ENCODE data around the gene KCNK1. TPM values are rescaled to one million over a fixed set of nuclear protein-coding genes. Genes with fewer than 3 reads are reported as not detected.

KCNK1 gene
- polyA plus RNA-seq (2013, experiment 1 of 2; ENCODE audit: insufficient read length), result 3.3 TPM
- polyA plus RNA-seq (2013, experiment 2 of 2; ENCODE audit: insufficient read length), result 3.6 TPM

- DNase-seq, result peak; percentile 82
Observed at GRCh38 chr1:233613252-233614172, at the start of gene KCNK1. Gene KCNK1, plus strand, starts transcription at chr1:233614106. Its CDS starts 66 bp downstream, at chr1:233614172.

- DNase-seq, result no peak
Observed at GRCh38 chr1:233565313-233565712, 48.6 kb upstream of the KCNK1 start.

GRCh38 chr1:233566886-233567285 is 47.0 kb upstream of the KCNK1 start:
- no peak for DNase-seq

GRCh38 chr1:233569636-233570035 is 44.3 kb upstream of the KCNK1 start:
- DNase-seq, result peak; percentile 42

- DNase-seq, result no peak
Observed at GRCh38 chr1:233570216-233570615, 43.7 kb upstream of the KCNK1 start.

GRCh38 chr1:233570706-233571105 is 43.2 kb upstream of the KCNK1 start:
- no peak for DNase-seq

- no peak for DNase-seq
Observed at GRCh38 chr1:233572896-233573295, 41.0 kb upstream of the KCNK1 start.

- DNase-seq, result no peak
Observed at GRCh38 chr1:233575450-233575849, 38.5 kb upstream of the KCNK1 start.

GRCh38 chr1:233582439-233582838 is 31.5 kb upstream of the KCNK1 start:
- DNase-seq, result no peak

- no peak for DNase-seq
Observed at GRCh38 chr1:233584376-233584775, 29.5 kb upstream of the KCNK1 start.

GRCh38 chr1:233584931-233585330 is 29.0 kb upstream of the KCNK1 start:
- no peak for DNase-seq

- DNase-seq, result no peak
Observed at GRCh38 chr1:233586301-233586700, 27.6 kb upstream of the KCNK1 start.

GRCh38 chr1:233587196-233587595 is 26.7 kb upstream of the KCNK1 start:
- DNase-seq, result no peak

GRCh38 chr1:233587958-233588799 is 25.7 kb upstream of the KCNK1 start:
- no peak for DNase-seq

- peak; percentile 70 for DNase-seq
Observed at GRCh38 chr1:233597489-233597901, 16.4 kb upstream of the KCNK1 start.

- DNase-seq, result peak; percentile 41
Observed at GRCh38 chr1:233598891-233599541, 14.9 kb upstream of the KCNK1 start.

- no peak for DNase-seq
Observed at GRCh38 chr1:233599542-233600073, 14.3 kb upstream of the KCNK1 start.

GRCh38 chr1:233600488-233600887 is 13.4 kb upstream of the KCNK1 start:
- DNase-seq, result peak; percentile 8

- peak; percentile 82 for DNase-seq
Observed at GRCh38 chr1:233603478-233603877, 10.4 kb upstream of the KCNK1 start.

- peak; percentile 16 for DNase-seq
Observed at GRCh38 chr1:233605205-233605604, 8.7 kb upstream of the KCNK1 start.

- DNase-seq, result no peak
Observed at GRCh38 chr1:233606813-233607212, 7.1 kb upstream of the KCNK1 start.

Measured in fibroblast of skin of abdomen (primary cell).